ENCODE measurements around the gene TMEM108. TPM values are rescaled to one million over a fixed set of nuclear protein-coding genes. Genes with fewer than 3 reads are reported as not detected.

TMEM108 gene
- total and polyA plus RNA-seq, 4 donors, result 0.33 to 3.6 (median 1.3) TPM; not detected in 1

- no peak overlapping the region for H3K27ac ChIP-seq (ENCODE audit: low read depth in 1 of 2, low read length in 2 of 2)
- 37 to 41% methylated on average over 2 of the region's 2 CpGs for WGBS, 2 donors
- no peaks in the 10 kb centered on the region for H3K27me3 ChIP-seq (ENCODE audit: control insufficient read depth in 1 of 2, insufficient read depth in 2 of 2, low read length in 1 of 2)
- no peaks in the 10 kb centered on the region for H3K36me3 ChIP-seq (ENCODE audit: control insufficient read depth in 1 of 2, insufficient read depth in 2 of 2, low read length in 1 of 2)
- no peaks in the 10 kb centered on the region for H3K4me1 ChIP-seq (ENCODE audit: control insufficient read depth in 1 of 2, insufficient read depth in 2 of 2, low read length in 2 of 2)
- no peak for ATAC-seq (ENCODE audit: low FRiP score)
- no peak overlapping the region for H3K4me3 ChIP-seq (ENCODE audit: low read length in 2 of 2)
- intact Hi-C loops (cut with DNase I), result no loop called here
- no peaks in the 10 kb centered on the region for H3K9me3 ChIP-seq (ENCODE audit: control insufficient read depth, low read length)
- DNase-seq, result peak; percentile 13 to 21
Observed at GRCh38 chr3:133401374-133402135, 363.4 kb downstream of the TMEM108 start.

- DNase-seq (peak in 1 of 2 donors; percentile 3), ATAC-seq (ENCODE audit: low FRiP score) (no peak)
- Histone ChIP-seq H3K27me3 (ENCODE audit: control insufficient read depth in 1 of 2, insufficient read depth in 2 of 2, low read length in 1 of 2) (no peaks in the 10 kb centered on the region), H3K27ac (ENCODE audit: low read depth in 1 of 2, low read length in 2 of 2) (no peak overlapping the region), H3K9me3 (ENCODE audit: control insufficient read depth, low read length) (no peaks in the 10 kb centered on the region), H3K36me3 (ENCODE audit: control insufficient read depth in 1 of 2, insufficient read depth in 2 of 2, low read length in 1 of 2) (no peaks in the 10 kb centered on the region), H3K4me1 (ENCODE audit: control insufficient read depth in 1 of 2, insufficient read depth in 2 of 2, low read length in 2 of 2) (no peaks in the 10 kb centered on the region), H3K4me3 (ENCODE audit: low read length in 2 of 2) (no peak overlapping the region)
- whole genome bisulfite sequencing, 2 donors, result 89 to 93% methylated on average over 3 of the region's 3 CpGs
- intact Hi-C loops (cut with DNase I), result no loop called here
Observed at GRCh38 chr3:133404920-133405319, 366.7 kb downstream of the TMEM108 start.

- no peak overlapping the region for H3K4me3 ChIP-seq (ENCODE audit: low read length in 2 of 2)
- DNase-seq, result no peak
- H3K27ac ChIP-seq (ENCODE audit: low read depth in 1 of 2, low read length in 2 of 2), result no peak overlapping the region
- H3K9me3 ChIP-seq (ENCODE audit: control insufficient read depth, low read length), result no peaks in the 10 kb centered on the region
- intact Hi-C loops (cut with DNase I), result no loop called here
- no peak for ATAC-seq (ENCODE audit: low FRiP score)
- 86 to 89% methylated on average over 2 of the region's 2 CpGs for WGBS, 2 donors
- no peaks in the 10 kb centered on the region for H3K4me1 ChIP-seq (ENCODE audit: control insufficient read depth in 1 of 2, insufficient read depth in 2 of 2, low read length in 2 of 2)
- H3K36me3 ChIP-seq (ENCODE audit: control insufficient read depth in 1 of 2, insufficient read depth in 2 of 2, low read length in 1 of 2), result no peaks in the 10 kb centered on the region
- H3K27me3 ChIP-seq (ENCODE audit: control insufficient read depth in 1 of 2, insufficient read depth in 2 of 2, low read length in 1 of 2), result no peaks in the 10 kb centered on the region
Observed at GRCh38 chr3:133408366-133408765, 370.2 kb downstream of the TMEM108 start.

GRCh38 chr3:133408961-133409360, 370.8 kb downstream of the TMEM108 start:
- ATAC-seq (ENCODE audit: low FRiP score), result no peak
- 54 to 59% methylated on average over 2 of the region's 2 CpGs for WGBS, 2 donors

GRCh38 chr3:133410191-133410892, 372.2 kb downstream of the TMEM108 start:
- DNase-seq (no peak), ATAC-seq (ENCODE audit: low FRiP score) (no peak)
- H3K4me3 ChIP-seq (ENCODE audit: low read length in 2 of 2), result no peak overlapping the region
- no peaks in the 10 kb centered on the region for H3K4me1 ChIP-seq (ENCODE audit: control insufficient read depth in 1 of 2, insufficient read depth in 2 of 2, low read length in 2 of 2)
- WGBS, 2 donors, result 78 to 86% methylated on average over 17 of the region's 17 CpGs
- H3K27ac ChIP-seq (ENCODE audit: low read depth in 1 of 2, low read length in 2 of 2), result no peak overlapping the region
- no peaks in the 10 kb centered on the region for H3K36me3 ChIP-seq (ENCODE audit: control insufficient read depth in 1 of 2, insufficient read depth in 2 of 2, low read length in 1 of 2)
- no peaks in the 10 kb centered on the region for H3K9me3 ChIP-seq (ENCODE audit: control insufficient read depth, low read length)
- no peaks in the 10 kb centered on the region for H3K27me3 ChIP-seq (ENCODE audit: control insufficient read depth in 1 of 2, insufficient read depth in 2 of 2, low read length in 1 of 2)
- intact Hi-C loops (cut with DNase I), result no loop called here

More at GRCh38 chr3:133408961-133409360, 370.8 kb downstream of the TMEM108 start:
- Histone ChIP-seq H3K36me3 (ENCODE audit: control insufficient read depth in 1 of 2, insufficient read depth in 2 of 2, low read length in 1 of 2) (no peaks in the 10 kb centered on the region), H3K27me3 (ENCODE audit: control insufficient read depth in 1 of 2, insufficient read depth in 2 of 2, low read length in 1 of 2) (no peaks in the 10 kb centered on the region), H3K4me3 (ENCODE audit: low read length in 2 of 2) (no peak overlapping the region), H3K9me3 (ENCODE audit: control insufficient read depth, low read length) (no peaks in the 10 kb centered on the region), H3K27ac (ENCODE audit: low read depth in 1 of 2, low read length in 2 of 2) (no peak overlapping the region), H3K4me1 (ENCODE audit: control insufficient read depth in 1 of 2, insufficient read depth in 2 of 2, low read length in 2 of 2) (no peaks in the 10 kb centered on the region)
- intact Hi-C loops (cut with DNase I), result no loop called here
- DNase-seq, result no peak

GRCh38 chr3:133412183-133413132, 374.3 kb downstream of the TMEM108 start:
- Histone ChIP-seq H3K4me1 (ENCODE audit: control insufficient read depth in 1 of 2, insufficient read depth in 2 of 2, low read length in 2 of 2) (no peaks in the 10 kb centered on the region), H3K27me3 (ENCODE audit: control insufficient read depth in 1 of 2, insufficient read depth in 2 of 2, low read length in 1 of 2) (no peaks in the 10 kb centered on the region), H3K4me3 (ENCODE audit: low read length in 2 of 2) (no peak overlapping the region), H3K9me3 (ENCODE audit: control insufficient read depth, low read length) (no peaks in the 10 kb centered on the region), H3K36me3 (ENCODE audit: control insufficient read depth in 1 of 2, insufficient read depth in 2 of 2, low read length in 1 of 2) (no peaks in the 10 kb centered on the region), H3K27ac (ENCODE audit: low read depth in 1 of 2, low read length in 2 of 2) (no peak overlapping the region)
- WGBS, 2 donors, result 61 to 66% methylated on average over 26 of the region's 26 CpGs
- DNase-seq (peak in 1 of 2 donors; percentile 44), ATAC-seq (ENCODE audit: low FRiP score) (no peak)
- intact Hi-C loops (cut with DNase I), result no loop called here

- Histone ChIP-seq H3K4me3 (ENCODE audit: low read length in 2 of 2) (no peak overlapping the region), H3K27ac (ENCODE audit: low read depth in 1 of 2, low read length in 2 of 2) (no peak overlapping the region), H3K36me3 (ENCODE audit: control insufficient read depth in 1 of 2, insufficient read depth in 2 of 2, low read length in 1 of 2) (no peaks in the 10 kb centered on the region), H3K27me3 (ENCODE audit: control insufficient read depth in 1 of 2, insufficient read depth in 2 of 2, low read length in 1 of 2) (no peaks in the 10 kb centered on the region), H3K4me1 (ENCODE audit: control insufficient read depth in 1 of 2, insufficient read depth in 2 of 2, low read length in 2 of 2) (no peaks in the 10 kb centered on the region), H3K9me3 (ENCODE audit: control insufficient read depth, low read length) (no peaks in the 10 kb centered on the region)
- DNase-seq (peak; percentile 6 to 37), ATAC-seq (ENCODE audit: low FRiP score) (peak; percentile 56)
- 23 to 29% methylated on average over 17 of the region's 17 CpGs for WGBS, 2 donors
- intact Hi-C loops (cut with DNase I), result no loop called here
Observed at GRCh38 chr3:133413161-133414020, 375.2 kb downstream of the TMEM108 start.

- Histone ChIP-seq H3K27ac (ENCODE audit: low read depth in 1 of 2, low read length in 2 of 2) (no peak overlapping the region), H3K36me3 (ENCODE audit: control insufficient read depth in 1 of 2, insufficient read depth in 2 of 2, low read length in 1 of 2) (no peaks in the 10 kb centered on the region), H3K9me3 (ENCODE audit: control insufficient read depth, low read length) (no peaks in the 10 kb centered on the region), H3K4me3 (ENCODE audit: low read length in 2 of 2) (no peak overlapping the region), H3K27me3 (ENCODE audit: control insufficient read depth in 1 of 2, insufficient read depth in 2 of 2, low read length in 1 of 2) (no peaks in the 10 kb centered on the region), H3K4me1 (ENCODE audit: control insufficient read depth in 1 of 2, insufficient read depth in 2 of 2, low read length in 2 of 2) (no peaks in the 10 kb centered on the region)
- DNase-seq, result no peak
- intact Hi-C loops (cut with DNase I), result no loop called here
- 85 to 92% methylated on average over 4 of the region's 4 CpGs for WGBS, 2 donors
- no peak for ATAC-seq (ENCODE audit: low FRiP score)
Observed at GRCh38 chr3:133414021-133414392, 375.8 kb downstream of the TMEM108 start.

Data from aorta (tissue), 5 donors.